SW480 (cell line): ENCODE data around the gene GPR22.

Experiments used
- DNase-seq: peaks from one replicate; pipeline ENCODE4 v3.0.0-alpha.2; 2016; ENCODE audit warnings: low spot score

The GPR22 gene, protein sequence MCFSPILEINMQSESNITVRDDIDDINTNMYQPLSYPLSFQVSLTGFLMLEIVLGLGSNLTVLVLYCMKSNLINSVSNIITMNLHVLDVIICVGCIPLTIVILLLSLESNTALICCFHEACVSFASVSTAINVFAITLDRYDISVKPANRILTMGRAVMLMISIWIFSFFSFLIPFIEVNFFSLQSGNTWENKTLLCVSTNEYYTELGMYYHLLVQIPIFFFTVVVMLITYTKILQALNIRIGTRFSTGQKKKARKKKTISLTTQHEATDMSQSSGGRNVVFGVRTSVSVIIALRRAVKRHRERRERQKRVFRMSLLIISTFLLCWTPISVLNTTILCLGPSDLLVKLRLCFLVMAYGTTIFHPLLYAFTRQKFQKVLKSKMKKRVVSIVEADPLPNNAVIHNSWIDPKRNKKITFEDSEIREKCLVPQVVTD

DNA sequence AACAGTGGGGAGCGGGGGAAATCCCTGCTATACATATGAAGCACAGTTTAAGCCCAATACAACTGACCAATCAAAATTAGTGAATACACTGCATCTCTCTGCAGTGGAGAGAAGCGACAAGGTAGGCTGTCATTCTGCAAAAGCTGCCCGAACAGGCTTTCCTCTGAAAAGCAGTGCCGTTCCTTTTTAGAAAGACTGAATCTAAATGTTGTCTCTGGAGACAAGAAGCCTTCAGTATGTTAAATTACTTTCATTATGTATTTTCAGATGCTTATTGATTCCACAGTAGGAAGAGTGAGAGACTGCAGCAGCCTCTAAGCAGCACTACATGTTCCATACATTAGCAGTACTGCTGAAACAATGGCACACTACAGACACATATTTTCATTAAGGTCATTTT is at the start of gene GPR22:
GPR22 (plus strand) TSS at position 129 of the 400 bp plus-strand sequence. CDS start 4,004 bp downstream, outside the sequence.
- no peak for DNase-seq

DNA sequence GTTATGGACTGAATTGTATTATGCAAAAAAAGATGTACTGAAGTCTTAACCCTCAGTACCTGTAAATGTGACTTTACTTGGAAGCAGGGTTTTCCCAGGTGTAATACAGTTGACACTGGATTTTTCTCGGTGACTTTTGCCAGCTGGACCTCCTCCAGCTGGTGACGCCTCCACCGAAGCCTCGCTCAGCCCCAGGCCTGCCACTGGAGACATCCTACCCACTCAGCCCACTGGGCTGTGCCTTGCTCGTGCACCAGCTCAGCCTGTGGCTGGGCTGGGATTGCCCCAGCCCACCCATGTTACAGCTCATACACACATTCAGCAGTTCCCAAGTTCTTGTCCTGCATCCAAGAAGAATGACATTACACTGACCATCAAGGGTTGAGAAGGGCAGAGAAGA is 42.4 kb upstream of the GPR22 start:
- DNase-seq = no peak

DNA sequence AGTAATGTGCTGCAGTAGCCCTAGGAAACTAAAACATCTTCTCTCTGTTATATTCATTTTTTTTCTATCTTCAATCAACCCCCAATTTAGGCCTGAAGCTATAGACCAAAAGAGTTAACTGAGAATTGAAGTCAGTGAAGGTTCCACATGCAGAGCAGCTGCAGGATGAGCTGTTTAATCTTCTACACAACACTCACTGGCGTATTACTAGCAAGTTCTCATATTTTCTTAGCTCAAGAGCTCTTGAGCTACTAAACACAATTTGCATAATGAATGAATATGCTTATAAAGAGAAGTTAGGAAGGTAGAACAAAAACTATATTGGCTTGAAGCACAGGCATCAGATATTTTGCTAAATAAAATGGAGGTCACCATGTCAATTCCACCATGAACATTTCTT is 41.2 kb upstream of the GPR22 start:
- DNase-seq = no peak

DNA sequence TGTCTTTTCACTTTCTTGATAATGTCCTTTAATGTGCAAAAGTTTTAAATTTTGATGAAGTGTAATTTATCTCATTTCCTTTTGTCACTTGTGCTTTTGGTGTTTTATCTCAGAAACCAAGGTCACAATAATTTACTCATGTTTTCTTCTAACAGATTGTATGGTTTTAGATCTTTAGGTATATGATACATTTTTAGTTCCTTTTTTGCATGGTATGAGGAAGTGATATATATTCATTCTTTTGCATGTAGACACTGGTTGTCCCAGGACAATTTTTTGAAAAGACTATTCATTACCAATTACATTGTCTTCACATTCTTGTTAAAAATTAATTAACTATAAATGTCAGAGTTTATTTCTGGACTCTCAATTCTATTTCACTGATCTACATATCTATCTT is 39.8 kb upstream of the GPR22 start:
- DNase-seq = no peak

DNA sequence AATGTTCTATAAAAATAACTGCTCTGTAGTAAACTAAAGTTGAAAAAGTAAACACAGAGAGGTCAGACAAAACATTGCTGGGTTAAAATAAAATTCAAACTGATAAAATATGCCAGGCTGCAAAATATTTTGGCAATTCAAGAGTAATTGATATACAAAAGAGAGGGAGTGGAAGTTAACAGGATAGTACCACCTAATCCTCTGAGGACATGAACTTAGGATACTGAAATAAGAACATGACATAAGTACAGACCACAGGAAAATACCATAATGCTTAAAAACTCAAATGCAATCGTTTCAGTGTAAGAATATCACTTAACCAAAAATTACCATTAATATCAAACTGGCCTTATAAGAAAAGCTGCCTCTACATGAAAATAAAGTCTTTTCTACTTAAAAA is 37.6 kb upstream of the GPR22 start:
- no peak for DNase-seq

DNA sequence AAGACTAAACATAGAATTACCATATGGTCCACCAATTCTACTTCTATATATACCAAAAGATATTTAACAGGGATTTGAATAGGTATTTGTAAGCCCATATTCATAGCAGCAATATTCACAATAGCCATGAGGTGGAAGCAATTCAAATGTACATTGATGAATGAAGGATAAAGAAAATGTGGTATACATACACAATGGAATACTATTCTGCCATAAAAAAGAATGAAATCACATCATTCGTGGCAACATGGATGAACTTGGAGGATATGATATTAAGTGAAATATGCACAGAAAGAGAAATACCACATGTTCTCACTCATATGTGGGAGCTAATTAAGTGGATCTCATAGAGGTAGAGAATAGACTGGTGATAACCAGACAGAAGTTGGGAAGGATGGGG is 34.1 kb upstream of the GPR22 start:
- no peak for DNase-seq

DNA sequence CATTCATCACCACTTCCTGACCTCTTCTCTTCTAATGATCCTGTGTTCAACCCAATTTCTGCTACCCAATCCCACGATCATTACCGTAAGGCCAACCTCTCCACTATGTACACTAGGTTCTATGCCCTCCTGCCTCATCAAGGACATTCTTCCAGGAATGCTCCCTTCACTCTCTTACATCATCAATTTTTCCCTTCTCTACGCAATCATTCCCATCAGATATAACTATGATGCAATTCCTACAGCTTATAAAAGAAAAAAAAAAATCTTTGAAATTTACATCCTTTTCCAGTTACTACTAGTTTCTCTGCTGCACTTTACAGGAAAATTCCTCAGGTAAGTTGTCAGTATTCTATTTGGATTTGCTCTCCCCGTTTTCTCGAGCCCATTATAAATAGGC is 30.8 kb upstream of the GPR22 start:
- no peak for DNase-seq

DNA sequence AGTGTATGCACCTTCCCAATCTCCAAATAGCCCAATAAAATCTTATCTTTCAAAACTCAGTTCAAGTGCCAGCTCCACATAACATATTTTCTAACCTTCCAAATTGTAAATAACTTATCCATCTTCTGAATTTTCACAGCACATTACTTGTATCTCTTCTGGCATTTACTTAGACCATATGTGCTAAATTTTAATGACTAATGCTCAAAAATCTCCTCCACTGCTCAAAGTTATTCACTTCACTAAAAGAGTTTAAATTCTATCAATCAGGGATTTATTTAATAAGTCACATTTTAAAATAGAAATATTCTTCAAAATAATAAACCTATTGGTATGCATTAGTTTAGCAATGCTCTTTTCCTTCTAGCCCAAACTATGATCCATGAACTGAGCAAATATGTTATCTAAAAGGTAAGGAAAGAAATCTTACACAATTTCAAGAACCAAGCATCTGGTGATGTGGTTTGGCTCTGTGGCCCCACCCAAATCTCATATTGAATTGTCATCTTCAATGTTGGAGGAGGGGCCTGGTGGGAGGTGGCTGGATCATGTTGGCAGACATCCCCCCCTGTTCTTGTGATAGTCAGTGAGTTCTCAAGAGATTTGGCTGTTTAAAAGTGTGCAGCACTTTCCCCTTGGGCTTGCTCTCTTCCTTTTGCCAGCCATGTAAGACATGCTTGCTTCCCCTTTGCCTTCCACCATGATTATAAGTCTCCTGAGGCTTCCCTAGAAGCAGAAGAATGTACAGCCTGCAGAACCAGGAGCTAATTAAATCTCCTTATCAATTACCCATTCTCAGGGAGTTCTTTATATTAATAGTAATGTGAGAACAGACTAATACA is 28.1 kb upstream of the GPR22 start:
- DNase-seq = no peak

DNA sequence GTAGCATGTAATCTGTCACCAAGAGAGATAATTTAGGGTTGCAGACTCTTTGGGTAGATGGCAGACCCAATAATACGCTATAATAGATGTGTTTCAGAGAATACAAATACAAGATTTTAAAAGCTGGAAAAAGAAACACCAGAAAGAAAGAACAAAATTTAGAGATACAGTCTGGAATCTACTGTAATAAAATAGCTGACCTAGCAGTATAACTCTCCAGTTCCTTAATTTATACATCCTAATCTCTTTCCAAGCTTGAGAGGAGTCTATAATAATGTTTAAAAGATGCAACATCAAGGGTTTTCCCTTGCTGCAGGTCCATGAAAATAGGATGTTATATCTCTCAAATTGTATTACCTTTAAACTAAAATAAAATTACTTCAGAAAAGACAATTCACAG is 27.2 kb upstream of the GPR22 start:
- no peak for DNase-seq

DNA sequence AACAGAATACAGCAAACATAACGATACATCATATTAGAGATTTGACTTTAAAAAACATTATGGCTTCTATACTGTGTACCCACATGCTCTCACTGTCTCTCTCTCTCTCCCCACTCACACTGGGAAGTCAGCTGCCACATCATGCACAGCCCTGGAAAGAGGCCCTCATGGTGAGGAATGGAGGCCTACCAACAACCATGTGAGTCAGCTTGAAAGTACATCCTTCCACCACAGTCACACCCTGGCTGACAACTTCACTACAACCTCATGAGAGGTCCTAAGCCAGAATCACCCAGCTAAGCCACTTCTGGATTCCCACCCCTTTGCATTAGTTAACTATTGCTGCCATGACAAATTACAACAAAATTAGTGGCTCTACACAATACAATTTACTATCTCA is 23.3 kb upstream of the GPR22 start:
- DNase-seq = no peak

DNA sequence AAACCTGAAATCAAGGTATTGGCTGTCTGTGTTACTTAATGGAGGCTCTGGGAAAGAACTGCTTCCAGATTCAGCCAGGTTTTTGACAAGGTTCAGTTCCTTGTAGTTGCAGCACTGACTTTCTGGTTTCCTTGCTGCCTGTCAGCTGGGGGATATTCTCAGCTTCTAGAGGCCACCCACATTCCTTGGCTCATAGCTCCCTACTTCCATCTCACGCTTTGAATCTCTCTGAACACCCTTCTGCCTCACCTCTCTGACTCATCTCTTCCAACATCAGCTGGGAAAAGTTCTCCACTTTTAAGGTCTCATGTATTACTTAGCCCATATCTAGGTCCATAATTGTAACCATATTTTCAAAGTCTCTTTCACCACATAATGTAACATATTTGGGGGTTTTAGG is 22.9 kb upstream of the GPR22 start:
- no peak for DNase-seq

DNA sequence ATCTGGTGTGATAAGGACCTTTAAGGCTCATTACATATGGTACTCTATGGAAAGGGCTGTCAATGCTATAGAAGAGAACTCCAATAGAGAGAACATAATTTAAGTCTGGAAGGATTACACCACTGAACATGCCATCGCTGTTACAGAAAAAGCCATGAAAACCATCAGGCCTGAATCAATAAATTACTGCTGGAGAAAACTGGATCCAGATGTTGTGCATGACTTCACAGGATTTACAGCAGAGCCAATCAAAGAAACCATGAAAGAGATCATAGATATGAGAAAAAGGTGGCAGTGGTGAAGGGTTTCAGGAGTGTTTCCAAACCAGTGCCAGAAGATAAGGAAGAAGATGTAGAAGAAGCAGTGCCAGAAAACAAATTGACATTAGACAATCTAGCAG is 18.9 kb upstream of the GPR22 start:
- no peak for DNase-seq

DNA sequence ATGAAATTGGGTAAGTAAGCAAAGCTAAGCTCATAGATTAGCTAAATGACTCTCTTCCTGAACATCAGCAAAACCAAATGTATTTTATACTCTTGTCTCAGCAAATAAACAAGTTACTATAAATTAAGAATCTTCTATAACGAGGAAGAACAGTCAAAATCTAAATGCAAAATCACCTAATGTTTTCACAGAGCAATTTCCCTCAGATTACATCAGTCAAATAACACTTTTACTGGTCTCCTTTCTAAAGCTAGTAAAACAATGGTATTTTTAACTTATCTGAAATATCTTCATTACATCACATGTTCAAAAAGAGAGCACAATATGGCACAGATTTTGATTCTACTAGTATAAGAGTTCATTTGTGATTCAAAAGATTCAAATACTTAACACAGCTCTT is 16.5 kb upstream of the GPR22 start:
- no peak for DNase-seq

DNA sequence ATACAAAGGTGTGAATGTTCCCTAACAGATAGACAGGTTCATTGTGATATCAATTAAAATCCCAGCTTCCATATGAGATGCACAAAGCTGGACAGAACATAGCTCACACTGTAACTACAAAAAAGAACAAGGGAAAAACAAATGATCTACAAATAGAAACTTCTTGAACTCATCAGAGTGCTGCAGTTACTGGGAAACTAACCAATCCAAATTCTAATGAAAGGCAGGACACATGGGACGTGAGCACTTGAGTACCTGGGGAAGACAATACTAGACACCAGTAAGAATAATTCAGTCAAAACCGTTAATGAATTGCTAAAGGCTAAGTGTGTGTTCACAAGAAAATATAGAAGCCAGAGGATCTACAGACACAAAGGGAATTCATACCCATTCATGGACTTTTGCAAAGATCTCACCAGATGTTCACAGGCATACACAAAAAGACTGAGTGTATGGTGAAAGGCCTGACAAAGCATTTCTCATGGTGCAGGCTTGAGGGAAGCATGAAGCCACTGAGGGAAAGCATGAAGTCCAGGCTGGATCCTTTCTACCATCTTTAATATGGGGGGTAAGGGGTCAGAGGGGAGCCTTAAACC is 7.8 kb upstream of the GPR22 start:
- no peak for DNase-seq

DNA sequence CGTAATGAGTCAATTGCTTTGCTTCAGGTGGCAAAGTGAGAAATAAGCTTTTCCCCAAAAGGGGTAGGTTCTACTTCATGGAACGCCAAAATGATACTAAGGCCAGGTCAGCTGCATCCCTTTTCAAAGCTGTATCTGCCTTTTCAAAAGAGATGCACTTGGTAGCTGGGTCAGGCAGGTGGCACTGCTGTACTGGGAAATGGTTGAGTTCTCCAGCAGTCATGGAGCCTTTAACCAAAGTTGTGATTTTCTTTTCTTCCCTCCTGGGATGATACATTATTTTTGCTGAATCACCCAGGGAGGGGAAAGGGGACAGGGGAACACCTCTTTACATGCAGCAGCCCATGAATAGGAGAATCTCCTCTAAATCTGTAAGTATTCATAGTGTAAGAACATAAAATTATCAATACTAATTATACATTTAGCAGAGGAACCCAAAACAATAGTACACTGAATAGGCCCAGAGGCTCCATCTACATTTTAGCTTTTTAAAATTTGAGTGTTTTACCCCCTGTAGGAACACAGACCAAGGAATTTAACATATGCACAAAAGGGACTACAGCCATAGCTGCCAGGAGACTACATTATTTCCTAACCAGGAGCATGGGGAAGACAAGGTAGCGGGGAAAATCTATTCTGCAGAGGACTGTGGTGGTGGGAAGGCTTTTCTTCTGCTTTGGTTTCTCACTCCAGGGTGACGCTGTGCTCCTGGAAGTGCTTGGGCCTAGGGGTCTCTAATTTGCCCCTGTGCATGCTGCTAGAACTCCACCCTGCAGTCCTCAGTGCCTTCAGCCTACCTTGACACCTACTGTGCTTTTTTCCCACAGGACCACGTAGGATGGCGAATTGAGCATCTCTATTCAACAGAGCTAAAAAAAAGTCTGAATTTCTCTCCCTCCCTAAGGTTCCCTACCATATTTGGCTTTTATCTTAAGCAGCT is 6.4 kb upstream of the GPR22 start:
- peak; percentile 87 for DNase-seq

DNA sequence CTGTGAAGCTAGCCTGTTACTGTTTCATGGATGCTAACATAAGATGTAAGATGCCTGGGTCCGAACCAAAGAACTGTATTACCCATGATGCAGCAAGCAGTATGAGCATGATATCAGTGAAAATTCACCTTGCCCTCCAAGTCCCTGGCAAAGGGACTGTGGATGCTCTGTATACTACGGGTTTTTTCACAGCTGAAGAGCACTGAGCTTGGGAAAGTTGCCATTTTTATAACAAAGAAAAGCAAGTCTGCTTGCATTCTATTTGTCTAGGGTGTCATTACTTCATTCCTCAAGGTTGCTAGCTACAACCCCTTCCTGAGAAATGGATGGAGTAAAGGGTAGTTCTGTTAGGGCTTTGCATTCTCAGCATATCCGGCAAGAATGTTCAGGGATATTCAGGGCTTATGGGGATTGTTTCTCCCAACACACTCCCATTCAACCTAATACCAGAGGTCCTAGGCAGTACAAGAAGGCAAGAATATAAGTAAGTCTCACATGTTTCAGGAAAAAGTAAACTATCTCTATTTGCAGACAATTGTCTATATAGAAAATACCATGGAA is 5.1 kb upstream of the GPR22 start:
- no peak for DNase-seq

DNA sequence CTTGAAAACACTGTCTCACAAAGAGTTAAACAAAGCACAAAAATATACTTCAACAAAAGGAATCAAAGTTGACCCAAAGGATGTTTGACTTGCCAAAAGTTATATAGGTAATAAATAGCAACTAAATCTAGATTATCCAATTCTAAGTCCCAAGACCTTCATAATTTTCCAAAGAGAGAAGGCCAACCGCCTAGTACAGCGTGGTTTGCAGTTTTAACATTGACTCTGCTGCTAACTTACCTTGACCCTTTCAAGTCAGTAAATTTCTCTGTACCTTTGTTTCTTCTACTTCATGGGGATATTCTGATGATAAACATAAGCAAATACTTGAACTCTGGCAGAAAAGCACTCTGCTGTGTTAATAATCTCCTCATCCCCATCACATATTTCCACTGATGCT is 1.9 kb upstream of the GPR22 start:
- no peak for DNase-seq

DNA sequence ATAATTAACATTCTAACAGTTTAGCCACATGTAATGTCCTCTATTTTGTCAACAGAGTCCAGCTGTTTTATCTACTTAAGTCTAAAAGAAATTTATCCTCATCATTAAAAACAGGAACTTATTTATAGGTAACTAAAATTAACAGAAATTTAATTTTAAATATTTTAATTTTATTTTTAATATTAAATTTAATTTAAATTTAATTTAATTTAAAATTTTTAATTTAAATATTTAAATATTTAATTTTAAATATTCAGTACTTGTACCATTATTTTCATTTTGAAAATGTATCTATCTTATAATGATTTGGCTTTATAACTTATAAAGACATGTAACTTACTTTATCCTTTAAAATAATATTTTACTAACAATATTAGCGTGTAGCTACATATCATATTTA is 1.0 kb upstream of the GPR22 start:
- DNase-seq = no peak

DNA sequence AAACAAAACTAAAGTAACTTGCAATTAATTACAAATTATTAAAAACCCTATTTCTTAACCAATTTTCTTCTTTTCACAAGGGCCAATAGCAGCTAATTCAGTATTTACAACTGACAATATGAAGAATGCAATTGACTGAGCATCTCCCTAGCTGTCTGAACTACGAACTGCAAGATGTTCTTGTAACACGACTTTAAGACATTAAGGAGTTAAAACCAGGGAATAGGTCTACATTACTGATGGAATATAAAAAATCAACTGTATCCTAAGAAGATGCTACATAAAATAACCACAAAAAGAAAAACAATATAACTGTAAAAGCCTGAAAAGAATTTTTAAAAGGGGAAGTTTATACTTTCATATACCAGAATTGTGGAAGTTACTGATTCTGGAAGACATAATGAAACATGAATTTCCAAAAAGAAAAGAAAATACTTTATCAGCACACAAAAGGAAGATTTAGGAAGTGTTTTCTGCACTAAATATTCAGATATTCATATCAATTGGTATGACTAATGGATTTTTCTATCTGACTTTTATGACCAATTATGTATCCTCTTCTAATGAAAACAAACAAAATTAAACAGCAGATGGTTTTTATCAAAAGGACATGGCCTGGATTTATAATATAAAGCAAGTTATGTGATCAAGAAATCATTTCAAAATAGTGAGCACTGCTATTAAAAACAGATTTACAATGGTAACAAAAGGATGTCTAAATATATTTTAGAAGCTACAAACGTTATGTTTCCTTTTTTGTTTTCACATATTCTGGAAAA is 1.6 kb downstream of the GPR22 start:
- no peak for DNase-seq

DNA sequence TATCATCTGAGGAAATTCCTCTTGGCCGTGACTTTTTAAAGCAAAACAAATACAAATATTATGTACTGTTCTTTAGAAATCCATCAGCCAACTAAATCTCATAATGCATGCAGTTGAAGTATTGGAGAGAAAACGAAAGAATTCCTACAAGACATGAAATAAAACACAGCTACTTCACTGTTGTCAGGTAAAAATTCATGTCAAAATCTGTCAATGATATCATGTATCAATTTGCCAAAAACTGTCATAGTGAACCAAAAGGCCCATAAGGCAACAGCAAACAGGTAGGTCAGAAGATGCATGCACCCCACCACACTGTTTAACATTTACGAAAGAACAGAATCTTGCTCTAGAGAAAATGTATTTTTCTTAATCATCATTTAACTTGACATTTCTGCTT is 2.3 kb downstream of the GPR22 start:
- no peak for DNase-seq

DNA sequence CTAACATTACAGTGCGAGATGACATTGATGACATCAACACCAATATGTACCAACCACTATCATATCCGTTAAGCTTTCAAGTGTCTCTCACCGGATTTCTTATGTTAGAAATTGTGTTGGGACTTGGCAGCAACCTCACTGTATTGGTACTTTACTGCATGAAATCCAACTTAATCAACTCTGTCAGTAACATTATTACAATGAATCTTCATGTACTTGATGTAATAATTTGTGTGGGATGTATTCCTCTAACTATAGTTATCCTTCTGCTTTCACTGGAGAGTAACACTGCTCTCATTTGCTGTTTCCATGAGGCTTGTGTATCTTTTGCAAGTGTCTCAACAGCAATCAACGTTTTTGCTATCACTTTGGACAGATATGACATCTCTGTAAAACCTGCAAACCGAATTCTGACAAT is 4.3 kb downstream of the GPR22 start:
- no peak for DNase-seq
